H9 (cell line): Measurements from ENCODE around the gene COMMD1. TPM values are rescaled to one million over a fixed set of nuclear protein-coding genes. Genes with fewer than 3 reads are reported as not detected.

ENCODE experiments used
- DNase-seq: peaks from one replicate; pipeline ENCODE4 v3.0.0-alpha.2; 2017
- H2AFZ ChIP-seq: one replicate; pipeline ENCODE4 v1.6.1; 2013; ENCODE audit warnings: mild to moderate bottlenecking, low read length, control low read depth, moderate library complexity
- H2AK5ac ChIP-seq: 2 replicates; pipeline ENCODE4 v1.6.1; 2013; ENCODE audit warnings: low read length, control low read depth, mixed read lengths; ENCODE audit not compliant: insufficient read length
- H2BK120ac ChIP-seq: one replicate; pipeline ENCODE4 v1.6.1; 2013; ENCODE audit warnings: low read depth, mild to moderate bottlenecking, low read length, control low read depth, inconsistent platforms; ENCODE audit not compliant: poor library complexity, severe bottlenecking
- H2BK12ac ChIP-seq: 2 replicates; pipeline ENCODE4 v1.6.1; 2013; ENCODE audit warnings: low read length, control low read depth, mixed read lengths, low read depth; ENCODE audit not compliant: insufficient read length
- H2BK15ac ChIP-seq: 2 replicates; pipeline ENCODE4 v1.6.1; 2013; ENCODE audit warnings: low read depth, low read length, control low read depth
- H2BK20ac ChIP-seq: one replicate; pipeline ENCODE4 v1.6.1; 2013; ENCODE audit warnings: low read depth, mild to moderate bottlenecking, low read length, control low read depth, inconsistent platforms; ENCODE audit not compliant: poor library complexity, severe bottlenecking
- H2BK5ac ChIP-seq: 2 replicates; pipeline ENCODE4 v1.6.1; 2013; ENCODE audit warnings: low read length, control low read depth, mixed read lengths; ENCODE audit not compliant: insufficient read length
- H3K14ac ChIP-seq: 2 replicates; pipeline ENCODE4 v1.6.1; 2013; ENCODE audit warnings: low read length, control low read depth; ENCODE audit not compliant: insufficient read depth
- H3K18ac ChIP-seq: 2 replicates; pipeline ENCODE4 v1.6.1; 2013; ENCODE audit warnings: low read depth, mild to moderate bottlenecking, mixed read lengths, low read length, control low read depth; ENCODE audit not compliant: insufficient read length
- H3K23ac ChIP-seq: 2 replicates; pipeline ENCODE4 v1.6.1; 2013; ENCODE audit warnings: low read length, control low read depth, mixed read lengths, low read depth; ENCODE audit not compliant: insufficient read length
- H3K23me2 ChIP-seq: 2 replicates; pipeline ENCODE4 v1.6.1; 2013; ENCODE audit warnings: low read depth, mild to moderate bottlenecking, mixed read lengths, low read length, control low read depth; ENCODE audit not compliant: insufficient read length, poor library complexity, severe bottlenecking
- H3K27ac ChIP-seq: 2 replicates; pipeline ENCODE4 v1.5.1; 2013; ENCODE audit warnings: low read length, control low read depth, mixed read lengths, low read depth; ENCODE audit not compliant: insufficient read length
- H3K27me3 ChIP-seq: 2 replicates; pipeline ENCODE4 v1.6.1; 2013; ENCODE audit warnings: low read length, control low read depth, inconsistent platforms; ENCODE audit not compliant: insufficient read depth
- H3K4ac ChIP-seq: 2 replicates; pipeline ENCODE4 v1.6.1; 2013; ENCODE audit warnings: low read depth, mild to moderate bottlenecking, control low read depth, inconsistent platforms, low read length, moderate library complexity
- H3K4me1 ChIP-seq: 2 replicates; pipeline ENCODE4 v1.6.1; 2013; ENCODE audit warnings: low read length, control low read depth, inconsistent platforms; ENCODE audit not compliant: insufficient read depth
- H3K4me2 ChIP-seq: 2 replicates; pipeline ENCODE4 v1.6.1; 2013; ENCODE audit warnings: low read length, control low read depth, mixed read lengths; ENCODE audit not compliant: insufficient read length, insufficient read depth
- H3K56ac ChIP-seq: 2 replicates; pipeline ENCODE4 v1.6.1; 2013; ENCODE audit warnings: low read depth, mild to moderate bottlenecking, mixed read lengths, low read length, control low read depth; ENCODE audit not compliant: insufficient read length
- H3K79me1 ChIP-seq: 2 replicates; pipeline ENCODE4 v1.6.1; 2013; ENCODE audit warnings: low read depth, mild to moderate bottlenecking, moderate library complexity, low read length, control low read depth, inconsistent platforms; ENCODE audit not compliant: insufficient read depth, poor library complexity, severe bottlenecking
- H3K79me2 ChIP-seq: 2 replicates; pipeline ENCODE4 v1.6.1; 2013; ENCODE audit warnings: low read length, control low read depth, inconsistent platforms; ENCODE audit not compliant: insufficient read depth
- H3K9ac ChIP-seq: 2 replicates; pipeline ENCODE4 v1.6.1; 2013; ENCODE audit warnings: low read length, control low read depth, mixed read lengths; ENCODE audit not compliant: insufficient read length; ENCODE audit errors: extremely low read depth
- H3K9me3 ChIP-seq: one replicate; pipeline ENCODE4 v1.6.1; 2013; ENCODE audit warnings: low read depth, low read length, inconsistent platforms; ENCODE audit not compliant: control insufficient read depth
- H3T11ph ChIP-seq: one replicate; pipeline ENCODE4 v1.6.1; 2013; ENCODE audit warnings: mild to moderate bottlenecking, low read length, control low read depth, inconsistent platforms
- H4K20me1 ChIP-seq: one replicate; pipeline ENCODE4 v1.6.1; 2013; ENCODE audit not compliant: control insufficient read depth, insufficient read length, insufficient read depth
- H4K5ac ChIP-seq: 2 replicates; pipeline ENCODE4 v1.6.1; 2013; ENCODE audit warnings: low read depth, mild to moderate bottlenecking, mixed read lengths, low read length, control low read depth; ENCODE audit not compliant: insufficient read length
- H4K8ac ChIP-seq: replicated peaks from 2 replicates; pipeline ENCODE4 v1.6.1; 2013; ENCODE audit warnings: low read length, control low read depth, mixed read lengths, low read depth; ENCODE audit not compliant: insufficient read length
- H4K91ac ChIP-seq: 2 replicates; pipeline ENCODE4 v1.6.1; 2013; ENCODE audit warnings: low read depth, mild to moderate bottlenecking, moderate library complexity, mixed read lengths, low read length, control low read depth; ENCODE audit not compliant: insufficient read length
- H3K27ac Mint-ChIP-seq, 3 experiments: 2 replicates in 2 of 3; 3 replicates in 1 of 3; pipeline ENCODE4 v1.8.0; 2020 to 2021; ENCODE audit warnings: mixed read lengths in 3 of 3, mild to moderate bottlenecking in 1 of 3, moderate library complexity in 1 of 3
- H3K27me3 Mint-ChIP-seq: 2 replicates; pipeline ENCODE4 v1.8.0; 2021; ENCODE audit warnings: low read depth, mild to moderate bottlenecking, moderate library complexity, mixed read lengths
- H3K36me3 Mint-ChIP-seq, 3 experiments: 2 replicates in 2 of 3; 3 replicates in 1 of 3; pipeline ENCODE4 v1.8.0; 2020 to 2021; ENCODE audit warnings: low read depth in 3 of 3, mixed read lengths in 3 of 3; ENCODE audit not compliant: insufficient read depth in 1 of 3
- H3K4me1 Mint-ChIP-seq, 2 experiments: 2 replicates each; pipeline ENCODE4 v1.8.0; 2020; ENCODE audit warnings: mixed read lengths in 2 of 2
- H3K4me3 Mint-ChIP-seq, 2 experiments: 2 replicates in 1 of 2; 3 replicates in 1 of 2; pipeline ENCODE4 v1.8.0; 2020 to 2021; ENCODE audit warnings: mild to moderate bottlenecking in 2 of 2, mixed read lengths in 2 of 2, moderate library complexity in 1 of 2
- H3K9me3 Mint-ChIP-seq, 2 experiments: 2 replicates in 1 of 2; 3 replicates in 1 of 2; pipeline ENCODE4 v1.8.0; 2020; ENCODE audit warnings: mild to moderate bottlenecking in 2 of 2, mixed read lengths in 2 of 2, moderate library complexity in 1 of 2
- CTCF ChIP-seq: fragments of 200-600 bp; sonication (generic); conservative IDR thresholded peaks from 3 replicates; pipeline ENCODE4 v1.8.0; 2021; ENCODE audit warnings: antibody characterized with exemption, mild to moderate bottlenecking
- WGBS: extraction: QIAGEN DNeasy Blood & Tissue Kit; methylation state at CpG from one replicate; pipeline ENCODE4 v1.1.7; 2013; ENCODE audit warnings: missing lambda C conversion rate, low lambda C conversion rate, mixed read lengths; ENCODE audit not compliant: insufficient read length; ENCODE audit errors: extremely low coverage; 5-methylcytosine and 5-hydroxymethylcytosine counted together
- total RNA-seq: library from RNA; stranded (reverse); gene quantifications from 2 replicates; pipeline ENCODE4 v1.2.1, GENCODE V29; 2021

Gene COMMD1
- total RNA-seq, 1 experiment from 2014 or later: 31.5 TPM

- Mint-ChIP-seq H3K27me3 (no peaks in the 10 kb centered on the region), H3K4me1 (peaks cover 21 to 23% of the 10 kb centered on the region in 2 experiments), H3K9me3 (no peaks in the 10 kb centered on the region), H3K36me3 (no peaks in the 10 kb centered on the region), H3K4me3 (no peak overlapping the region), H3K27ac (peak overlapping the region in 2 of 3 experiments; percentile 3 to 17; a peak in 2 of 7 replicates)
- Histone ChIP-seq H3K23me2 (no peaks in the 10 kb centered on the region), H3K23ac (no peak overlapping the region), H3K79me1 (no peaks in the 10 kb centered on the region), H2BK120ac (no peak overlapping the region), H3K4me2 (no peak overlapping the region), H3K4me1 (no peaks in the 10 kb centered on the region), H2BK12ac (no peak overlapping the region), H3K4ac (no peak overlapping the region), H4K5ac (no peak overlapping the region), H3K18ac (no peak overlapping the region), H3T11ph (no peak overlapping the region), H2AK5ac (no peak overlapping the region), H2BK15ac (no peak overlapping the region), H3K27ac (no peak overlapping the region), H2BK5ac (no peak overlapping the region), H2BK20ac (no peak overlapping the region), H2AFZ (no peak overlapping the region), H4K91ac (no peak overlapping the region), H3K14ac (no peak overlapping the region), H4K8ac (no peak overlapping the region), H3K27me3 (no peaks in the 10 kb centered on the region), H3K9me3 (no peaks in the 10 kb centered on the region), H3K79me2 (no peaks in the 10 kb centered on the region), H3K9ac (no peak overlapping the region), H3K56ac (no peak overlapping the region), H4K20me1 (no peaks in the 10 kb centered on the region)
- DNase-seq: no peak
- no peak for TF ChIP-seq CTCF
- no CpG with 5 or more reads among the region's 1 CpG for WGBS
Measured at GRCh38 chr2:62102402-62102920, 197.0 kb downstream of the COMMD1 start.
